Endodermal cell (in vitro differentiated cells): Measurements from ENCODE around the gene F3. TPM values are rescaled to one million over a fixed set of nuclear protein-coding genes. Genes with fewer than 3 reads are reported as not detected.

Experiments used
- DNase-seq: peaks from one replicate; pipeline ENCODE4 v3.0.0-alpha.2; 2017
- H3K27ac ChIP-seq: 2 replicates; pipeline ENCODE4 v1.5.1; 2013; ENCODE audit warnings: mild to moderate bottlenecking, low read depth, low read length, moderate library complexity
- H3K27me3 ChIP-seq: 2 replicates; pipeline ENCODE4 v1.6.1; 2013; ENCODE audit warnings: mild to moderate bottlenecking, low read length, moderate library complexity; ENCODE audit not compliant: insufficient read depth, control insufficient read depth, poor library complexity, severe bottlenecking
- H3K36me3 ChIP-seq: 2 replicates; pipeline ENCODE4 v1.7.0; 2013; ENCODE audit warnings: mild to moderate bottlenecking, low read length, moderate library complexity; ENCODE audit not compliant: control insufficient read depth, insufficient read depth
- H3K4me1 ChIP-seq: one replicate; pipeline ENCODE4 v1.7.0; 2013; ENCODE audit warnings: low read length; ENCODE audit not compliant: control insufficient read depth, insufficient read depth
- H3K4me3 ChIP-seq: 2 replicates; pipeline ENCODE4 v1.5.1; 2013; ENCODE audit warnings: mild to moderate bottlenecking, low read length, moderate library complexity
- H3K9ac ChIP-seq: 2 replicates; pipeline ENCODE4 v1.6.1; 2013; ENCODE audit warnings: mild to moderate bottlenecking, low read length, moderate library complexity; ENCODE audit not compliant: poor library complexity, severe bottlenecking; ENCODE audit errors: extremely low read depth
- H3K9me3 ChIP-seq: 2 replicates; pipeline ENCODE4 v1.6.1; 2013; ENCODE audit warnings: mild to moderate bottlenecking, low read length, moderate library complexity; ENCODE audit not compliant: control insufficient read depth
- H3K27ac Mint-ChIP-seq: 2 replicates; pipeline ENCODE4 v1.8.0; 2020; ENCODE audit warnings: mixed read lengths
- H3K27me3 Mint-ChIP-seq: 2 replicates; pipeline ENCODE4 v1.8.0; 2021; ENCODE audit warnings: mild to moderate bottlenecking, mixed read lengths; ENCODE audit not compliant: insufficient read depth
- H3K36me3 Mint-ChIP-seq: 2 replicates; pipeline ENCODE4 v1.8.0; 2020; ENCODE audit warnings: low read depth, mixed read lengths
- H3K4me1 Mint-ChIP-seq: 2 replicates; pipeline ENCODE4 v1.8.0; 2020; ENCODE audit warnings: mixed read lengths
- H3K4me3 Mint-ChIP-seq: 2 replicates; pipeline ENCODE4 v1.8.0; 2020; ENCODE audit warnings: mild to moderate bottlenecking, moderate library complexity, mixed read lengths
- H3K9me3 Mint-ChIP-seq: 2 replicates; pipeline ENCODE4 v1.8.0; 2020; ENCODE audit warnings: mild to moderate bottlenecking, mixed read lengths
- CTCF ChIP-seq: fragments of 200-600 bp; sonication (generic); conservative IDR thresholded peaks from 2 replicates; pipeline ENCODE4 v1.5.0; 2021; ENCODE audit warnings: antibody characterized with exemption, mild to moderate bottlenecking
- WGBS, 2 experiments: methylation state at CpG; one replicate each; pipeline versions ENCODE4 v1.1.5 to v1.1.7; 2013; ENCODE audit warnings: missing lambda C conversion rate in 2 of 2, mixed read lengths in 1 of 2; ENCODE audit not compliant: insufficient coverage in 1 of 2, insufficient read length in 1 of 2; 5-methylcytosine and 5-hydroxymethylcytosine counted together
- total RNA-seq, 2 donors: library from RNA; stranded (reverse); fragmentation: NEBNext Ultra II Directional in 1 of 2; extraction: Animal tissue kit (Norgen Biotek cat#: 25700) in 1 of 2; gene quantifications; 2 replicates in 1 of 2; 3 replicates in 1 of 2; pipeline ENCODE4 v1.2.1, GENCODE V29; 2021

Gene F3
- total RNA-seq, 2 donors from 2014 or later = 27.6 to 38.1 TPM

- Histone ChIP-seq H3K4me1 (no peaks in the 10 kb centered on the region), H3K9me3 (no peaks in the 10 kb centered on the region), H3K9ac (no peak overlapping the region), H3K27me3 (no peaks in the 10 kb centered on the region), H3K27ac (no peak overlapping the region), H3K36me3 (peaks cover 4% of the 10 kb centered on the region), H3K4me3 (no peak overlapping the region)
- Mint-ChIP-seq H3K27ac (no peak overlapping the region), H3K4me1 (peaks cover 8% of the 10 kb centered on the region), H3K9me3 (peaks cover 2% of the 10 kb centered on the region), H3K4me3 (no peak overlapping the region), H3K36me3 (peaks cover 5% of the 10 kb centered on the region), H3K27me3 (no peaks in the 10 kb centered on the region)
- no peak for DNase-seq
- WGBS, 2 experiments = 89 to 94% methylated on average over 1 of the region's 1 CpG
- TF ChIP-seq CTCF = no peak
Measured at GRCh38 chr1:94515296-94515947, 26.1 kb downstream of the F3 start.

GRCh38 chr1:94514095-94514727 is 27.3 kb downstream of the F3 start:
- H3K27ac Mint-ChIP-seq = no peak overlapping the region
- H3K9me3 Mint-ChIP-seq = peaks cover 3% of the 10 kb centered on the region
- H3K27me3 Mint-ChIP-seq = no peaks in the 10 kb centered on the region
- peaks cover 12% of the 10 kb centered on the region for H3K36me3 Mint-ChIP-seq
- peaks cover 4% of the 10 kb centered on the region for H3K36me3 ChIP-seq
- no peaks in the 10 kb centered on the region for H3K9me3 ChIP-seq
- H3K4me3 ChIP-seq = no peak overlapping the region
- no peaks in the 10 kb centered on the region for H3K4me1 ChIP-seq
- H3K4me3 Mint-ChIP-seq = no peak overlapping the region
- H3K9ac ChIP-seq = no peak overlapping the region
- peak; percentile 86 for TF ChIP-seq CTCF
- H3K4me1 Mint-ChIP-seq = peaks cover 8% of the 10 kb centered on the region
- WGBS, 2 experiments = 50% methylated on average over 2 of the region's 2 CpGs
- peak; percentile 70 for DNase-seq
- H3K27ac ChIP-seq = no peak overlapping the region
- no peaks in the 10 kb centered on the region for H3K27me3 ChIP-seq

- Histone ChIP-seq H3K9ac (no peak overlapping the region), H3K4me3 (no peak overlapping the region), H3K36me3 (no peaks in the 10 kb centered on the region), H3K27me3 (no peaks in the 10 kb centered on the region), H3K27ac (no peak overlapping the region), H3K9me3 (no peaks in the 10 kb centered on the region), H3K4me1 (no peaks in the 10 kb centered on the region)
- no peaks in the 10 kb centered on the region for H3K27me3 Mint-ChIP-seq
- TF ChIP-seq CTCF = no peak
- no peak for DNase-seq
- WGBS, 2 experiments = 100% methylated on average over 1 to 2 of the region's 2 CpGs
- H3K9me3 Mint-ChIP-seq = peaks cover 11% of the 10 kb centered on the region
- no peak overlapping the region for H3K4me3 Mint-ChIP-seq
- H3K27ac Mint-ChIP-seq = no peak overlapping the region
- H3K36me3 Mint-ChIP-seq = peaks cover 18% of the 10 kb centered on the region
- peaks cover 8% of the 10 kb centered on the region for H3K4me1 Mint-ChIP-seq
Measured at GRCh38 chr1:94512816-94513215, 28.7 kb downstream of the F3 start.
